Measurements from ENCODE around the gene SMG6. TPM values are rescaled to one million over a fixed set of nuclear protein-coding genes. Genes with fewer than 3 reads are reported as not detected.

Gene SMG6
- total and polyA plus RNA-seq, 2 of the 4 experiments (the other 2 are of a cell fraction): 16.3 to 30.3 TPM

- Histone ChIP-seq H2BK5ac (ENCODE audit: low read depth, low read length, poor library complexity, severe bottlenecking) (peak within 1 kb of the TSS; percentile 95), H3K4ac (ENCODE audit: low read depth, low read length) (peak within 1 kb of the TSS; percentile 73), H4K8ac (ENCODE audit: low read depth in 2 of 2, low read length in 2 of 2) (peak within 1 kb of the TSS in 1 of 2 experiments; percentile 35; a peak in 1 of 4 replicates), H4K5ac (ENCODE audit: low read depth, low read length) (no peak within 1 kb of the TSS), H2AFZ (replicated peaks; ENCODE audit: low read length, poor library complexity) (peak within 1 kb of the TSS; percentile 89), H2BK15ac (ENCODE audit: low read depth, low read length) (0 out of 3 replicates have a peak within 1 kb of the TSS, but pooled peaks have one; percentile 54), H3K4me3 (ENCODE audit: insufficient read depth, low read depth, low read length) (peak within 1 kb of the TSS; percentile 75), H2AK5ac (ENCODE audit: low read depth, low read length) (no peak within 1 kb of the TSS; the same call in none of the 2 replicates), H3K14ac (replicated peaks; ENCODE audit: low read depth, low read length) (peak within 1 kb of the TSS; percentile 68), H4K20me1 (ENCODE audit: insufficient read depth, low read length) (peaks cover 30% of the 10 kb centered on the region), H2BK20ac (ENCODE audit: low read depth, low read length) (no peak within 1 kb of the TSS), H3K9me1 (ENCODE audit: insufficient read depth, low read length) (no peaks in the 10 kb centered on the region), H3K9ac (ENCODE audit: low read depth, low read length) (peak within 1 kb of the TSS; percentile 96), H3K56ac (ENCODE audit: extremely low read depth, insufficient read depth, low read length) (peak within 1 kb of the TSS; percentile 41; the same call in 1 of the 2 replicates), H3K23ac (ENCODE audit: low read depth, low read length) (peak within 1 kb of the TSS; percentile 75; the same call in 1 of the 2 replicates), H3K27ac (ENCODE audit: insufficient read depth, low read length) (peak within 1 kb of the TSS; percentile 98), H3K9me3 (ENCODE audit: control insufficient read depth, insufficient read depth, low read length) (no peaks in the 10 kb centered on the region), H3K79me1 (ENCODE audit: low read depth in 1 of 2, low read length in 2 of 2) (peaks cover 0 to 20% of the 10 kb centered on the region in 2 experiments; a peak in 1 of 4 replicates), H2AK9ac (replicated peaks; ENCODE audit: low read depth, low read length, poor library complexity) (peak within 1 kb of the TSS; percentile 99), H3K18ac (ENCODE audit: low read depth, low read length) (peak within 1 kb of the TSS; percentile 2; the same call in 1 of the 2 replicates), H3K4me1 (ENCODE audit: control insufficient read depth, insufficient read depth, low read length) (peaks cover 18% of the 10 kb centered on the region), H3K27me3 (ENCODE audit: control insufficient read depth, insufficient read depth, low read length) (no peaks in the 10 kb centered on the region), H3K4me2 (ENCODE audit: low read depth, low read length) (peak within 1 kb of the TSS; percentile 78), H4K91ac (ENCODE audit: insufficient read depth, low read depth, low read length) (peak within 1 kb of the TSS; percentile 55), H3K36me3 (ENCODE audit: control insufficient read depth, insufficient read depth, low read length) (peaks cover 26% of the 10 kb centered on the region), H2BK120ac (ENCODE audit: low read depth, low read length) (peak within 1 kb of the TSS; percentile 48)
- TF ChIP-seq CTCF (conservative IDR thresholded peaks at IDR 0.05; ENCODE audit: low read depth, low read length) (peak; percentile 93), RFX5 (IDR thresholded peaks at IDR 0.05; ENCODE audit: low read depth, low read length) (no peak), POLR2A (IDR thresholded peaks at IDR 0.05; ENCODE audit: low read depth, low read length) (peak; percentile 98), CEBPB (IDR thresholded peaks at IDR 0.05; ENCODE audit: low read depth, low read length) (no peak), FOS (IDR thresholded peaks at IDR 0.05; ENCODE audit: low read depth, low read length) (0 out of 2 replicates have a peak, but pooled peaks have one; percentile 8), CHD1 (IDR thresholded peaks at IDR 0.05; ENCODE audit: low read depth, low read length) (no peak), MXI1 (IDR thresholded peaks at IDR 0.05; ENCODE audit: borderline replicate concordance, low read depth, low read length) (peak; percentile 77; the same call in 1 of the 2 replicates), USF2 (IDR thresholded peaks at IDR 0.05; ENCODE audit: low read depth, low read length) (no peak), MAZ (IDR thresholded peaks at IDR 0.05; ENCODE audit: borderline replicate concordance, low read depth, low read length) (peak; percentile 54; the same call in 1 of the 2 replicates), SMC3 (IDR thresholded peaks at IDR 0.05; ENCODE audit: low read depth, low read length) (peak; percentile 68), RAD21 (IDR thresholded peaks at IDR 0.05; ENCODE audit: low read length) (peak; percentile 89), NFE2L2 (IDR thresholded peaks at IDR 0.05; ENCODE audit: low read depth, low read length) (no peak)
- intact Hi-C loops (cut with micrococcal nuclease) (loop anchor here (1.0 to 5.0 kb wide), 4 partner anchors 190 to 298 kb away; partner anchors contain the start of genes SGSM2 and TSR1), in situ Hi-C loops (cut with MboI; ENCODE audit: low sequenced_read_pairs) (no loop called here), dilution Hi-C loops (cut with HindIII; ENCODE audit: low sequenced_read_pairs, unreplicated experiment) (no loop called here)
- CTCF ChIA-PET: interaction anchor here (0.6 to 6.3 kb wide), 15 partner anchors 12 to 390 kb away, joined by 3 to 57 read pairs (median 4); partner anchors contain the start of gene TSR1
- peak; percentile 51 for ATAC-seq (ENCODE audit: low read depth)
- POLR2A ChIA-PET (ENCODE audit: unreplicated experiment): interaction anchor here (0.6 to 1.3 kb wide), 4 partner anchors 167 to 567 kb away, joined by 3 to 17 read pairs (median 4); partner anchors contain the start of gene SRR
- 0% methylated on average over 29 of the region's 72 CpGs; no CpG with 5 or more reads in 1 of the 2 experiments for WGBS, 2 experiments (ENCODE audit: extremely low coverage in 2 of 2, insufficient read length in 1 of 2)
- peak; percentile 73 for DNase-seq
- BruUV-seq (replicated peaks): no TSS peak
Observed at GRCh38 chr17:2054512-2055291, 248.9 kb downstream of the SMG6 start, which contains the start of gene HIC1. HIC1 (plus strand) TSS chr17:2055103; CDS start chr17:2056691, 1,588 bp downstream.
